Measurements from ENCODE around the gene HDGFL3.

GRCh38 chr15:83107841-83108181, 99.8 kb downstream of the HDGFL3 start:
- TF ChIP-seq CTCF (tag by site-specific recombination; IDR thresholded peaks at IDR 0.05) (no peak), ZNF350 (tag by site-specific recombination; IDR thresholded peaks at IDR 0.05) (no peak), SALL2 (tag by site-specific recombination; IDR thresholded peaks at IDR 0.05; ENCODE audit: borderline replicate concordance) (no peak), ZNF18 (tag by site-specific recombination; IDR thresholded peaks at IDR 0.05) (no peak), ZNF354C (tag by site-specific recombination; IDR thresholded peaks at IDR 0.05; ENCODE audit: borderline replicate concordance, low read depth) (no peak)
- TF ChIP-seq, protein P1, sequence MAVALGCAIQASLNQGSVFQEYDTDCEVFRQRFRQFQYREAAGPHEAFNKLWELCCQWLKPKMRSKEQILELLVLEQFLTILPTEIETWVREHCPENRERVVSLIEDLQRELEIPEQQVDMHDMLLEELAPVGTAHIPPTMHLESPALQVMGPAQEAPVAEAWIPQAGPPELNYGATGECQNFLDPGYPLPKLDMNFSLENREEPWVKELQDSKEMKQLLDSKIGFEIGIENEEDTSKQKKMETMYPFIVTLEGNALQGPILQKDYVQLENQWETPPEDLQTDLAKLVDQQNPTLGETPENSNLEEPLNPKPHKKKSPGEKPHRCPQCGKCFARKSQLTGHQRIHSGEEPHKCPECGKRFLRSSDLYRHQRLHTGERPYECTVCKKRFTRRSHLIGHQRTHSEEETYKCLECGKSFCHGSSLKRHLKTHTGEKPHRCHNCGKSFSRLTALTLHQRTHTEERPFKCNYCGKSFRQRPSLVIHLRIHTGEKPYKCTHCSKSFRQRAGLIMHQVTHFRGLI (tag by site-specific recombination; IDR thresholded peaks at IDR 0.05), result no peak
